AML-193 (cell line): Measurements from ENCODE around the gene SH3BGR.

Experiments used
- DNase-seq, 2 experiments: peaks; one replicate each; lab custom pipeline; 2025; lab: John Stamatoyannopoulos, UW

The SH3BGR gene

DNA sequence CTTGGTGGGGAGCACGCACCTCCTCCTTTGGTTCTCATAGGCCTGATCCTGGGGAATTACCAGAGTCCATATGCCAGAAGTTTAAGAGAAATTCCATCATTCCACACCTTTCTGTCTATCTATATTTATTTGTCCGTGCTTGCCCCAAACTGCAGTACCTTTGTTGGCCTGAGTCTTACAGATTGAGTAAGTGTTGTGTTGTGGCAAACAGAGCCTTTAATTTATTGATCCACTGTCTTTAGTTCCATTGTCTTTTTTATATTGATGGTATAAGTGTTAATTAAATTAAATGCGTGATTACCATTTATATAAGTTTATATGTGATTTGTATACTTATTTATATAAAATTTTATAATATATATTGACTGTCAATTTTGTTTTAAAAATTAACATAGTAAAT is 4.9 kb downstream of the SH3BGR start:
- DNase-seq = no peak

DNA sequence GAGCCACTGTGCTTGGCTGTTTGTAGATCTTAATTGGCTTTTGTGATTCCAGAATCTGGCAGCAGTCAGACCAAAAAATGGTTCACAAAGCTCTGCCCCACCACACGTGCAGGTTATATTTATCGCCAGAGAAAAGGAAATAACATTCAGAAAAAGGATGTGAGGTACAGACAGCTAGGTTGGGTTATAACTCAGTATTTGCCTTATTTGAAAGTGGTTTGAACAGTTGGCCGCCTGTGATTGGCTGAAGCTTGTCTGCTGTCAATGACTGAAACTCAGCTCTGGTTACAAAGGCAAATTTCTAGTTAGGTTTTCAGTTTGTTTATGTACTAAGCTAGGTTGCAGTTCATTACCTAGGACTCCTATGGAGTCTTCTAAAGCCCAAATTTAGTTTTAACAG is 9.6 kb downstream of the SH3BGR start:
- DNase-seq = no peak

DNA sequence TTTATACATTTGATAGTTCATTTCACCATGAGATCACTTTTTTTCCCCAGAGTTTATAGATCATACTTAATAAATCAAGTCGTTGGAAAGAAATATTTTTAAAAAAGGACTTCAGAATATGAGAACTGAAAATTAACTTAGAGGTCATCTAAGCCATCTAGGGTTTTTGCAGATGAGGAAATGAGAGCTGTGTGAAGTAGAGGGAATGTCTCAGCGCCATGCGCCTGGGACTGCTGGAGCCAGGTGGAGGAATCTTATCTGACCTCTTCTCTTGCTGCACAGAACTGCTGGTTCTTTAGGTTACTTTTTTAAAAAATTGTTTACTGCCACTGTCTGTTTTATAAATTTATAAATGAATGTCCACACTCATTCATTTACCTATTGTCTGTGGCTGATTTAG is 11.5 kb downstream of the SH3BGR start:
- DNase-seq = no peak

DNA sequence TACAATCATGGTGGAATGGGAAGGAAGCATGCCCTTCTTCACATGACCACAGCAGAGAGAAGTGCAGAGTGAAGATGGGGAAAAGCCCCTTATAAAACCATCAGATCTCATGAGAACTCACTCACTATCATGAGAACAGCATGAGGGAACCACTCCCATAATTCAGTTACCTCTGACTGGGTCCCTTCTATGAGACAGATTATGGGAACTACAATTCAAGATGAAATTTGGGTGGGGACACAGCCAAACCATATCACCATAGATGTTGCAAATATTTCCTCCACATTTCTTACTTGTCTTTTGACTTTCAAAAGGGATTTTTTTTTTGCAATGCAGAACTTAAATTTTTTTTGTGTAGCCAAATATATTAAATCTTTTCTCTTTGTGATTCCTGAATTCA is 14.8 kb downstream of the SH3BGR start:
- no peak for DNase-seq

DNA sequence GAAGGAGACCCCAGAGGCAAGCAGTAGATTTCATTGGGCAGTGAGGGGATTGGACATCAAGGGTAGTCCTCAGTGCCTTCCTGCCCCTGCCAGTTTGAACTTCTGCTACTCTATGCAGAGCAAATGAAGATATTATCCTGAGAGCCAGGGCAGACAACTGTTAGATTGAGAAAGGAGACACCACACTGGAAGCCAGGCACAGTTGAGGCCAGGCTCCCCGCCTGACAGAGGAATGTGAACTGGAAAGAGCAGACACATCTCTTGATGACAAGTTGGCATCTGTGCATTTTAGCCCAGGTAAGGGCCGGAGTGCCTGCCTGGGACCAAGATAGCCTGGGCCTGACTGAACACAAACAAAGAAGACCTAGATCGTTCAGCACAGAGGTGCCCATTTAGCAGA is 16.0 kb downstream of the SH3BGR start:
- DNase-seq = no peak

DNA sequence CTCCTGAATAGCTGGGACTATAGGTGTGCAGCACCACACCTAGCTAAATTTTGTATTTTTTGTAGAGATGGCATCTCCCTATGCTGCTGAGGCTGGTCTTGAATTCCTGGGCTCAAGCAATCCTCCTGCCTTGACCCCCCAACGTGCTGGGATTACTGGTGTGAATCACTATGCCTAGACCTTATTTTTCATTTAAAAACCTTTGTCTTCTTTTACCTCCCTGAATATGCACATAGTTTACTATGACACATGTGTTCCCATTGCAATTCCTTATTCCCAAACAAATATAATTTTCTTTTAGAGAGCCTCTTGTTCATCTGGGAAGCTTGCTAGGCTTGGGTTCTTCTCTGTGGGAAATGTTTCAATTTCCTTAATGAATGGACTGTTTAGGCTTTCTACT is 16.8 kb downstream of the SH3BGR start:
- DNase-seq = no peak

DNA sequence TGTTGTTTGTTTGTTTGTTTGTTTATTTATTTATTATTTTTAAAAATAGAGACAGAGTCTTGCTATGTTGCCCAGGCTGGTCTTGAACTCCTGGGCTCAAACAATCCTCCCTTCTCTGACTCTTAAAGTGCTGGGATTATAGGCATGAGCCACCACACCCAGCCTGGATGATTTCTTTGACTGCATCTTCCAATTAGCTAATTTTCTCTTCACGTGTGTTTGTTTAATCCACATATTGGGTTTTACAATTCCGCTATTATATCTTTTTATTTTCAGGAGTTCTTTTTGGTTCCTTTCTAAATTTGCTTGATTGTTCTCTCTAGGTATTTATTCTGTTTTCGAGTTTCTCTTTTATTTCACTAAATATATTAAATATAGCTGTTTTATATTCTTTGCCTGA is 19.8 kb downstream of the SH3BGR start:
- DNase-seq = no peak

DNA sequence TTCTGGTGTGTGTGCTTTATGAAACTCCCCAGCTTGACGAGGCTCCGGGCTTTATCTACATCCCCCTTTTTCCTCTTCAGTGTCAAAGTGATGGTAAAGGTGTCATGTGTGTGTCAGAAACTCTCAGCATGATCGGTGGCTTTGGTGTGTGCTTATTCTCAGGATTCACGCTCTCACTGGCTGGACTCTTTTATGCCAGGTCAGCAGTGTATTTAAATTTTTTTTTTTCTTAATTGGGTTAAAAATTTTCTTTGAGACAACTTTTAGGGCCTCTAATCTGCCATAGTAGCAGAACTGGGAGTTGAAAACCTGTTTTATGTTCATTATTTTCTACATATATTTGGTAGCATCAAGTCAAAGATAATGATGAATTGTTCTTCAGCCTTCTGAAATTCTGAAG is 21.0 kb downstream of the SH3BGR start:
- DNase-seq = no peak

DNA sequence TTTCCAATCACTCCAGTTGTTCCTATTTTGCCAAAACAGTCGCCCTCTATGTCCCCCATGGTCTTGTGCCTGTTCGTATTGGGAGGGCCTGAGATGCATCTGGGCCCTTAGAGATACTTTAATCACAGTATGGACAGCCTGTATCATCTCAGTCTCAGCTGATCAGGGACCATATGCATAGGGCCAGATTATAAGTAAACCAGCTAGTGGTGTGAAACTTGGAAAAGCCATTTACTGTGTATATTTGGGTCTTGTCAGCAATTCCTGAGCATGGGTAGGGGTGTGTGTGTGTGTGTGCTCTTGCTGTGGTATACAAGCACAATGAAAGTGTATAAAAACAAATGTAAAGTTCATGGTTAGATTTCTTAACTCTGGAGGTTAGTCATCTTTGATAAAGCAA is 22.8 kb downstream of the SH3BGR start:
- DNase-seq = no peak

DNA sequence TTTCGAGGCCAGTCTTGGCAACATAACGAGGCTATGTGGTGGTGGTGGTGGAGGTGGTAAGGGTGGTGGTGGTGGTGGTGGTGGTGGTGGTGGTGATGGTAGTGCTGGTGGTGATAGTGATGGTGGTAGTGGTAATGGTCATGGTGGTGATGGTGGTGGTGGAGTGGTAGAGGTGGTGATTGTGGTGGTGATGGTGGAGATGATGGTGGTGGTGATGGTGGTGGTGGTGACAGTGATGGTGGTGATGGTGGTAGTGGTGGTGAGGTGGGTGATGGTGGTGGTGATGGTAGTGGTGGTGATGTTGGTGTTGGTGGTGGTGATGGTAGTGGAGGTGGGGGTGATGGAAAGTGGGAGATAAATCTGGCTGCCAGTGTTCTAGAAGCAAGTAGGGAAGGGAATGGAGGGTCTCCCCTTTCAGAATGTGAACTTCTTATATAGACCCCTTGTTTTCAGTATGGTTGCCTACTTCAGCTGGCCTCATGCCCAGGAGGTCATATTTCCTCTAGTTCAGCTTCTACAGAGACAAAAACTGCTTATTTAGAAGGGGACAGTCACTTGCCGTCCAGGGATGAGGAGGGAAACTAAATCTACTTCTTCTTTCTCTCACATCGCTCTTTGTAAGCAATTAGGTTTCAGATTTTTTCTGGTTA is 27.5 kb downstream of the SH3BGR start:
- no peak for DNase-seq

DNA sequence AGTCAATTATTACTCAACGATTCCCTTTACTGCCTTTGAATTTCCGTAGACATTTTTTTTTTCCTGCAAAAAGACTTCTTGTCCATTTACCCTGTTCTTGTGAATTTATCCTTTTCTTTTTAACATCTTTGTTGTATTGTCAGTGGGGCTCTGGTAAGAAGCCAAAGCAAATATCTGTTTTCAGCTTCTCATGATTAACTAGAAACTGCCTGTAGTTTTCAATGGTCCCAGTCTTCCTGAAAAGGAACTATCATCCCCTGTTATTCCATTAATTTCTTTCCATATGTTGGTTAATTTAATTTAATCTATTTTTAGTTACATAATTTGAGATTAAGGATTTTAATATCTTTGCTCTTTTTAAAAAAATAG is 28.0 kb downstream of the SH3BGR start:
- no peak for DNase-seq

DNA sequence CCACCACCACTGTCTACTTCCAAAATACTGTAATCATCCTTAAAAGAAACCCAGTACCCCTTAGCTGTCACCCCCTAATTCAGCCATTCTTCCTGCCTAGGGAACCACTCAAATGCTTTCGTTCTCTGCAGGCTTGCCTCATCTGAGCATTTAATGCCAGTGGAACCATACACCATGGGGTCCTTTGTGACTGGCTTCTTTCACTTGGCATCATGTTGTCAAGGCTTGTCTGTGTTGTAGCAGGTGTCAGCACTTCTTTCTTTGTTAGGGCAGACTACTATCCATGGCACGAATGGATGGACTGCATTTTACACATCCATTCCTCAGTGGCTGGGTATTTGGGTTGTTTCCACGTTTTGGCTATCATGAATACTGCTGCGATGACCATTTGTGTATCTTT is 28.5 kb downstream of the SH3BGR start:
- no peak for DNase-seq

DNA sequence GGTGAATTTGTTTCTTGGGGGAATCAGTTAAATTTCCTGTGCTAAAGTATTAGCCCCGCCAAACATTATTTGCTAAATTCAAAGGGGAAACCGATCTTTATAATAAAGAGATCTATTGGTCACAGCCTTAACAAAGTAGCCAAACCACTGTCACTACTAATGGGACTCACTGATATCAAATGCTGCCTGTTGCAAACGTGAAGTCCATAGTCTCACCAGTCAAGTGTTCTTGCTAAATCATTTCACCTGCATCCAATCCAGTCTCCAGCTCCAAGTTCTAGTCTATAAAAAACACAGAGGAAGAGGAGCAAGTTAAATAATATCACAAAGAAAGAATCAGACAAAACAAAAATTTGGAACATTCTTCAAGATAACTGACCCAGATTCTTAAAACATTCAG is 30.1 kb downstream of the SH3BGR start:
- DNase-seq = no peak

DNA sequence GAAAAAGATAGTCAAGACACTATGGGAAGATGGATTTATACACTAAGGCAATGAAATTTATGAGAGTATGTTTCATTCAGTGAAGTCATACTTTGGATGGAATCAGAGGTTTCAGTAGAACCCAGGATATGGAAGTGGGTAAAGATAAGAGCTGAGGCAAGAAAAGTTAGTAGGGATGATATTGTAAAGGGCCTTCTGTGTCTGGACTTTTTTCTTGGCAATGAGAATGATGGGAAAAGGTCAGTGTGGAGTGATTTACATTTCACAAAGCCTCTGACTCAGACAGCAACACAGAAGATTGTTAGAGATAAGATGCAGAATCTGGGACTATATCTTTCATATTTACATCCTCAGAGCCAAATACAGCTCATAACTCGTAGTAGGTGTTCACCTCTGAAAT is 32.1 kb downstream of the SH3BGR start:
- no peak for DNase-seq

DNA sequence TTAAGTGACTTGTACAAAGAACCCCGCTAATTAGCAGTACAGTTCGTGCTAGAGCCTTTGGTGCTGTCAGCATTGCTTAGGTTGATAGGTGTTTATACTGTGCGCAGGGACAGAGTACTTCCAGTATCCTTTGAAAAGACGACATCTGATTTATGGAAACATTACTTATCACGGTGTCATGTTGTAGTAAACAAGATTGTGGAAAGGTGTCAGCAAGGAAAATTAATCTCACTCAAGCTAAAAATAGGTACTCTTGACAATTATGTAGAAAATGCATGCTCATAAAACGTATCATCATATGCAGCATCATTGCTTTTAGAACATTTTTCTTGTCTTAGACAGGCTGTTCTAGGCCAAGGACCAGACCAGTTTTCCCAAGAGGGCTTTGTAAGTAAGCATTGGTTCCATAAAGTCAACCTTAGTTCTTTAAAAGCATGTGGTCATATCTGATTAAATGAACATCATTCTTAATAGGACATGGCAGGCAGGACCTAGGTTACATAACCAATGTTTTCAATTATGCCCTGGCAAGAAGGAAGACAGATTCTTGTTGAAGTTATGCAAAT is 33.0 kb downstream of the SH3BGR start:
- DNase-seq = no peak

DNA sequence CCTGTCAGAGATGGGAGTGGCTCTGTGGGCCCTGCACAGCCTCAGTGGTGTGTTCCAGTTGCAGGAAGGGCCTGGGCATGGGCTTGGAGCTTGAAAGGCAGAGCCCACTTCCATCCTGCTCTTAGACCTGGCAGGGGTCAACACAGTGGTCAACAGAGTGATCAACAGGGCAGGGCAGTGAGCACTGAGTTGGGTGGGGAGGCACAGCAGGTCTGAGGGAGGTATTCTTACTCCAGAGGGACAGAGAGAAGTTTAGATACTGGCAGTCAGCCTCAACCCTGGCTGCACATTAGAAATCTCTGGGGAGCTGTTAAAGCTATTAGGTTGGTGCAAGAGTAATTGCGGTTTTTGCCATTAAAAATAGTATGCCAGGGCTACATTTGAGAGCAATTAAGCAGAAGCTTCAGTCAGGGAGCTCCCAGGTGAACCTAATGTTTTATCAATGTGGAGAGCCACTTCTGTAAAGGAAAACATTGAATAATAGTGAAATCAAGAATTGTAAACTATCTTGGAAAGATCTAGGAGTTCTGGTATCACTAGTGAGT is 37.7 kb downstream of the SH3BGR start:
- DNase-seq = no peak

DNA sequence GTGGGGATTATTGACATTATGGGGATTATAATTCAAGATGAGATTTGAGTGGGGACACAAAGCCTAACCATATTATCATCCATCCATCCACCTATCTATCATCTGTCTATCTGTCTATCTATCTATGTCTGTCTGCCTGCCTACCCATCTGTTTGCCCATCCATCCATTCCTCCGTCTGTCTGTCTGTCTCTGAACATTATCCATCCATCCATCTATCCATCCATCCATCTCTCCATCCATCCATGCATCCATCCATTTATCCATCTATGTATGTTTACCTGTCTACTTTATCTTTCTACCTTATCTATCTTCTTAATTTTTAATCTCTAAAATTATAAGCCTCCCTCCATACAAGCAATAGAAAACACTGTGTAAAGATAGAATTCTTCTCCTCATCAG is 47.4 kb downstream of the SH3BGR start:
- DNase-seq = no peak

DNA sequence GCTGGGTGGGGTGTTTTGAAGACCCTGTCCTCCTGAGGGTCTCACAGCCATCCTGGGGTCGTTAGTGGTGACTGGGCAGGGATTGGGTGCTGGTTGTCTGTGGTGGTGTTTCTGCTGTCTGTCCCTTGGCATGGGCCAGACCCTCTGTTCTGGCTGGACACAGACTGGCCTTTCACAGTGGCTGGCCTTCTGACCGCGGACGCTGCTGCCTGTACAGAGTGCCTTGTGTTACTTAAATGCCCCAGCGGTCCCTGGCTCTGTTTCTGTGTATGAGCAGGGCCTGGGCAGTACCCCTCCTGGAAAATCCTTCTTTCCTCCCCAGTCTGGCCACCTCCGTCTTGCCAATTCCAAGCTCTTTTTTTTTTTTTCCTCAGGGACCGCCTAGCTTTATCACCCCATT is 50.9 kb downstream of the SH3BGR start:
- DNase-seq = no peak

DNA sequence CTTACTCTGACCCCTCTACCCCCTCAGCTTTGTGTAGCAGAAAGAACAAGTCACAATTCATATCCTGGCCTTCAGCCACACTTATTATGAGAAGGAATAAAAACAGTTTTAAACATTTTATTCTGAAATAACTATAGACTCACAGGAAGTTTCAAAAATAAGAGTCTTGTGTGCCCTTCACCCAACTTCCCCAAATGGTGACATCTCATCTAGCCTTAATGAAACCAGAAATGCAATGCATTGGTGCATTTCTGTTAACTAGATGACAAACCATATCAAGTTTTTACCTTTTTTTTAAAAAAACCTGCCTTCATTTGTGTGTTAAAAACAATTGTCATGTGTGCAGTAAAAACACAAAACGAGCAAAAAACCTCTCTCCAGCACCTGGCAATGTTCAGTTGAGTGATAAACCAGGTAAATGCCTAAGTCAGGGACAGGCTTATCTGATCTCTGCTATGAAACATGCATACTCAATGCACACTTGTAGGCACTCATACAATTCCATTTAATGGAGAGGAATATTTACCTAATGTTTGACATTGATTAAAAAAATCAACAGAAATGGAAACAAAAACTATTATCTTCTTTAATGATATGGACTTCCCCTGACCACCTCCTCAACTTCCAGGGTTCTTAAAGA is 51.5 kb downstream of the SH3BGR start:
- DNase-seq = peak; percentile 22 to 26

DNA sequence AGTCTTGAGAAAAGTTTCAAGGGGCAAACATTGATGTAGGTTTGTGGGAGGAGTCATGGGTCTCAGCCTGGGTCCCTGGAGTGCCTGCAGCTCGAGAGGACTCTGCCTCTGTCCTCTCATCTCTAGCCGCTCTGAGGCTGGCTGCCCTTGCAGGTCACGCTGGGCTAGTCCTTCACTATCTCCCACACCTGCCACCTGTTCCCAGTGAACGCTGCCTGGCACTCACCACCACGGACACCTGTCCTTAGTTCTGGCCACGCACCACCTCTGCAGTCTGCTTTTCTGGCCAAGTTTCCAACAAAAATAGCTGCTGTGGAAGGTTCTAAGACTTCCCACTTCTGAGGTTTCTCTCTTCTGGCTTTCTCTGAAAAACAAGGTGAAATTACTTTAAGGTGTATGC is 52.5 kb downstream of the SH3BGR start:
- DNase-seq = no peak

DNA sequence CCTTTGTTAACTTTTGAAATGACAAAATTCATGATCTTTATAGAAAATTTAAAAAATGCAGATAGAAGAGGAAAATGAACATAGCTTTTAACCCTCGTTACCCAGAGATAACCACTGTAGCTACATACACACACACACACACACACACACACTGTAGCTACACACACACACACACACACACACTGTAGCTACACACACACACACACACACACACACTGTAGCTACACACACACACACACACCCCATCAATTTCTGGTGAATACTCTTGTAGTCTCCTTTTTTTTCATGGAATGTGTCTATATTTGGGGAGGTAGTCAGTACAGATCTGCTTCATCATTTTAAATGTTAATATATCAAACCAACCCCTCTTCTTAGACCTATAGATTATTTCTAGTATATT is 58.5 kb downstream of the SH3BGR start:
- no peak for DNase-seq

DNA sequence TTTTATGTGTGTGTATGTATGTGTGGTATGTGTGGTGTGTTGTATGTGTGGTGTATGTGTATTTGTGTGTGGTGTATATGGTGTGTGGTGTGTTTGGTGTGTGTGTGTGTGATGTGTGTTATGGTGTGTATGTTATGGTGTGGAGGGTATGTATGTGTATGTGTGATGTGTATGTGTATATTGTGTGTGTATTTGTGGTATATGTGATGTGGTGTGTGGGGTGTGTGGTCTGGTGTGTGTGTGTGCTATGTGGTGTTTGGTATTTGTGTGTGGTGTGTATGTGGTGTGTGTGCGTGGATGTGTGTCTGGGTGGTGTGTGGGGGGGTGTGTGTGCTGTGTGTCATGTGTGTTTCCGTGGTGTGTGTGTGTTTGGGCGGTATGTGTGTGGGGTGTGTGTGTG is 59.3 kb downstream of the SH3BGR start:
- DNase-seq = no peak

DNA sequence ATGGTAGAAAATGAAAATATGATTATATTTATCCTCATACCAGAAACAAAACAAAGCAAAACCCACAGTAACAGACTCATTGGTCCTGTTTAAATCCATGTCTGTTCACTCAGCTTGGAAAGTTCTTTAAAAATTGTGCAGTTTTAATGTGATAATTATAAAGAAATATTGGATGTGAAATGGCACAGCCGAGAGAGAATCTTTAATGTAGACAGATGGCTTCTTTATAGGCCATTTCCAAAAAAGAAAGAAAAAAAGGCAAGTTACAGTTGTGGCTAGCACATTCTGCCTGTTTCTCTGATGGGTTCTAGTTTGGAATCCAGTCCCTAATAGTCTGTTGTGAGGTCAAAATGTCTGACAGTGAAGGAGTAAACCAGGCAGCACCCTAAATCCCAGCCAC is 62.0 kb downstream of the SH3BGR start:
- no peak for DNase-seq
